PC-9 (cell line): Measurements from ENCODE around the gene TFPI2. TPM values are rescaled to one million over a fixed set of nuclear protein-coding genes. Genes with fewer than 3 reads are reported as not detected.

ENCODE experiments used
- BruUV-seq: library from RNA; stranded (reverse); fragments of 400-500 nt; replicated peaks from 2 replicates; lab custom pipeline; 2021; lab: Mats Ljungman, UMichigan
- CTCF ChIA-PET: fragments of 300-600 bp; sonication (Branson Sonifier 250); formaldehyde crosslinking; loops from one replicate; lab custom pipeline; 2022; ENCODE audit warnings: antibody characterized with exemption; lab: Charles Lee
- POLR2A ChIA-PET: fragments of 300-600 bp; sonication (Branson Sonifier 250); formaldehyde crosslinking; loops from one replicate; lab custom pipeline; 2022; ENCODE audit warnings: antibody characterized with exemption; ENCODE audit not compliant: unreplicated experiment; lab: Charles Lee
- DNase-seq, 2 experiments: peaks; one replicate each; pipeline versions ENCODE4 v3.0.0 to v3.0.0-alpha.2; 2015 to 2022; ENCODE audit warnings: mixed read lengths in 1 of 2
- H2AFZ ChIP-seq: fragments of 200-600 bp; sonication (generic); 2 replicates; pipeline ENCODE4 v1.8.1; 2017; ENCODE audit warnings: antibody characterized with exemption
- H3F3A ChIP-seq: fragments of 200-600 bp; sonication (generic); 2 replicates; pipeline ENCODE4 v1.8.1; 2017; ENCODE audit warnings: antibody characterized with exemption, mild to moderate bottlenecking, low read depth; ENCODE audit not compliant: insufficient read depth
- H3K27ac ChIP-seq: fragments of 200-600 bp; sonication (generic); 2 replicates; pipeline ENCODE4 v1.6.1; 2016; ENCODE audit warnings: mixed run types
- H3K27me3 ChIP-seq: fragments of 200-600 bp; sonication (generic); 2 replicates; pipeline ENCODE4 v1.6.1; 2016; ENCODE audit warnings: low read depth, mixed run types; ENCODE audit not compliant: insufficient read depth
- H3K36me3 ChIP-seq: fragments of 200-600 bp; sonication (generic); 2 replicates; pipeline ENCODE4 v1.6.1; 2016; ENCODE audit warnings: low read depth, mixed run types
- H3K4me1 ChIP-seq: fragments of 200-600 bp; sonication (generic); replicated peaks from 2 replicates; pipeline ENCODE4 v1.6.1; 2016; ENCODE audit warnings: mixed run types; ENCODE audit not compliant: insufficient read depth
- H3K4me2 ChIP-seq: fragments of 200-600 bp; sonication (generic); 2 replicates; pipeline ENCODE4 v1.6.1; 2017; ENCODE audit warnings: mixed run types
- H3K4me3 ChIP-seq: fragments of 200-600 bp; sonication (generic); 2 replicates; pipeline ENCODE4 v1.6.1; 2016; ENCODE audit warnings: mixed run types
- H3K79me2 ChIP-seq: fragments of 200-600 bp; sonication (generic); 2 replicates; pipeline ENCODE4 v1.6.1; 2017; ENCODE audit warnings: low read depth, mixed run types
- H3K9me2 ChIP-seq: fragments of 200-600 bp; sonication (generic); 2 replicates; pipeline ENCODE4 v1.8.1; 2017; ENCODE audit warnings: mild to moderate bottlenecking; ENCODE audit not compliant: insufficient read depth
- H3K9me3 ChIP-seq: fragments of 200-600 bp; sonication (generic); 2 replicates; pipeline ENCODE4 v1.8.1; 2016; ENCODE audit warnings: low read depth; ENCODE audit not compliant: insufficient read depth
- H4K20me1 ChIP-seq: fragments of 200-600 bp; sonication (generic); 2 replicates; pipeline ENCODE4 v1.8.1; 2017; ENCODE audit not compliant: insufficient read depth
- EZH2 ChIP-seq: fragments of 200-600 bp; sonication (generic); IDR thresholded peaks from 2 replicates; pipeline ENCODE4 v1.8.0; 2017; ENCODE audit warnings: antibody characterized with exemption, low read depth
- intact Hi-C: fragments of 100-400 bp; cut with micrococcal nuclease; formaldehyde crosslinking; loops from one replicate; pipeline ENCODE4 v1.10.0; 2022; ENCODE audit not compliant: unreplicated experiment
- total RNA-seq: library from RNA; stranded (reverse); gene quantifications from 2 replicates; pipeline ENCODE4 v1.2.3, GENCODE V29; 2021
- TF ChIP-seq, protein P1 (sequence below): fragments of 200-600 bp; sonication (generic); conservative IDR thresholded peaks from 2 replicates; pipeline ENCODE4 v1.6.1; 2017; ENCODE audit warnings: mixed run types, antibody characterized with exemption, mild to moderate bottlenecking, moderate library complexity

Gene TFPI2
- total RNA-seq, 1 experiment from 2014 or later = 67.3 TPM

DNA sequence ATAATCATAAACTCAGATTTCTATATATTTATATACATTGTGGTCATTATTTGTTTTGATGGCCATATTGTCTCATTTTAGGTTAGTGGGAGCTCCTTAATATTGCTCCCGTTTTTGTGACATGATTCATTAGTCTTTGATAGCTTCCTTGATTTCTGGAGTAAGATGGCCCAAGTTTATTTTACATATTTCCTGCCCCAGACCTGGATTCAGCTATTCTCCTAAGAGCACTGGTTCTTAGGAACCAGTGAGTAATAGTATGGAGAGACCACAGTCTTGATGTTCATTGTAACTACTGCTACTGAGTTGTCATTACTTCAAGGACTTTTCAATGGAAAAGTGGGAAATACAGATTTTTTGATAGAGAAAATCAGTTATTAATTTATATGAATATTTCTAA, 6.0 kb downstream of the TFPI2 start:
- intact Hi-C loops = loop anchor here (10.0 kb wide), 1 partner anchor 640 kb away; no protein-coding TSS in a partner anchor
- no peak overlapping the region for H3K4me3 ChIP-seq
- CTCF ChIA-PET = no interaction called here

DNA sequence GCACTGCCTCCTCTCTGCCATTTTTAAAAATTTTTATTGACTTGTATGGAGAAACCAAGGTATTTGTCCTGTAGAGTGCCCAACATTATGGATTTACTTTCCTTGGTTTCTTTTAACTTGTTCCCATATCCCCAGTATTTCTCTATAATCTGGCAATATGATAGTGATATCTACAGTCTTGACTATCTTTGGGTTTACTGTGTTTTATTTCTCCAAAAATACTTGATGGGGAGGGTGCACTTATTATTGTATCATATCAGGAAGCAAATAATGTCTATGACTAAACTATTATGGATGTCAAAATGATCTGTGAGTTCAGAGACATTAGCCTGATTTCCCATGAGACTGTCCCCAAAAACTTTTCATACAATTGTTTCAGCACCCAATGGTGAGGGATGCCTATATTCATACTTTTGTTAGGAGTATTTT, 6.6 kb downstream of the TFPI2 start:
- intact Hi-C loops = loop anchor here (10.0 kb wide), 1 partner anchor 639 kb away; no protein-coding TSS in a partner anchor
- CTCF ChIA-PET = no interaction called here

More for the DNA sequence above, 6.0 kb downstream of the TFPI2 start:
- H3K36me3 ChIP-seq = 0 out of 2 replicates have a peak, but pooled peaks cover 7% of the 10 kb centered on the region
- TF ChIP-seq, protein P1, sequence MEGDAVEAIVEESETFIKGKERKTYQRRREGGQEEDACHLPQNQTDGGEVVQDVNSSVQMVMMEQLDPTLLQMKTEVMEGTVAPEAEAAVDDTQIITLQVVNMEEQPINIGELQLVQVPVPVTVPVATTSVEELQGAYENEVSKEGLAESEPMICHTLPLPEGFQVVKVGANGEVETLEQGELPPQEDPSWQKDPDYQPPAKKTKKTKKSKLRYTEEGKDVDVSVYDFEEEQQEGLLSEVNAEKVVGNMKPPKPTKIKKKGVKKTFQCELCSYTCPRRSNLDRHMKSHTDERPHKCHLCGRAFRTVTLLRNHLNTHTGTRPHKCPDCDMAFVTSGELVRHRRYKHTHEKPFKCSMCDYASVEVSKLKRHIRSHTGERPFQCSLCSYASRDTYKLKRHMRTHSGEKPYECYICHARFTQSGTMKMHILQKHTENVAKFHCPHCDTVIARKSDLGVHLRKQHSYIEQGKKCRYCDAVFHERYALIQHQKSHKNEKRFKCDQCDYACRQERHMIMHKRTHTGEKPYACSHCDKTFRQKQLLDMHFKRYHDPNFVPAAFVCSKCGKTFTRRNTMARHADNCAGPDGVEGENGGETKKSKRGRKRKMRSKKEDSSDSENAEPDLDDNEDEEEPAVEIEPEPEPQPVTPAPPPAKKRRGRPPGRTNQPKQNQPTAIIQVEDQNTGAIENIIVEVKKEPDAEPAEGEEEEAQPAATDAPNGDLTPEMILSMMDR = no peak
- no peak for TF ChIP-seq EZH2
- H3K27me3 ChIP-seq = no peaks in the 10 kb centered on the region
- H3K4me1 ChIP-seq = peaks cover 8% of the 10 kb centered on the region
- H3F3A ChIP-seq = no peaks in the 10 kb centered on the region
- H3K79me2 ChIP-seq = no peaks in the 10 kb centered on the region
- no peaks in the 10 kb centered on the region for H4K20me1 ChIP-seq
- H2AFZ ChIP-seq = no peak overlapping the region
- no peak overlapping the region for H3K27ac ChIP-seq
- H3K9me2 ChIP-seq = no peaks in the 10 kb centered on the region
- no TSS peak for BruUV-seq
- H3K4me2 ChIP-seq = no peak overlapping the region
- peaks cover 5% of the 10 kb centered on the region for H3K9me3 ChIP-seq
- no peak for DNase-seq
- POLR2A ChIA-PET = no interaction called here

DNA sequence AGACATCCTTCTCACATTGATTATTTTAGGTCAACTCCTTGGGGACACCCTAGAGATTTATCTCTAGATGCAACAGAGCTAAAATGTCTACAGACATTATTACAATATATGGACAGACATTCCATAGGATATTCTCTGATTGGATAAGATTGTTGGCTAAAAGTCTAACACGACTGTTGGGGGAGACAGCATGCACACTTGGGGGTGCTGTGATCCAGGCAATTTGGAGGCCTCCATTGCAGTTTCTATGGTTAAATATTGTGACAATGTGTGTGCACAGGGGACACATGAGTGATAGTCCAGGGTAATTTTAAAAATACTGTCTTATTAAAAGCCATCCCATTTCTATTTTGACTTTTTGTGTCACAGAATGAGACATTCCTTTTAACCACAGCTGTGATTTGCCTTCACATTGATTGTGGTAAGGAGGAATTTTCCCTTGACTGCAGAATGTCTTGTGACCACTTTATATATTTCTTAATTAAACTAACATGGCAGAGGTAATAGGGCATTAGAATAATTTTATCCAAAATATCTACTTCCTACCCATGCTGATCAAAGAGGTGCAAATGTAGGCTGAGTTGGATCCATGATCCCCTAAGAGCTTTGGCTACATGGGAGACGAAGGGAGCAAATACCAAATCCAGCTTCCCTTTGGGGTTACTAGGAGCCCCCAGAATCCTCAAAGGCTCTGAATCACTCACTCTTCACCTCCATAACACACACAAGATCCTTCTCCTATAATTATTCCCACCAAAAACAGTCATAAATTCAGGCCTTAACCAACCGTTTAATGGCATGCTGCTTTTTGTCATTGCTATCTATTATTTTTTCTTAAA, 7.3 kb downstream of the TFPI2 start:
- no peak for TF ChIP-seq EZH2
- TF ChIP-seq, protein P1 = no peak
- no peaks in the 10 kb centered on the region for H3K27me3 ChIP-seq
- H4K20me1 ChIP-seq = no peaks in the 10 kb centered on the region
- ChIA-PET CTCF (no interaction called here), POLR2A (no interaction called here)
- H2AFZ ChIP-seq = no peak overlapping the region
- no peaks in the 10 kb centered on the region for H3F3A ChIP-seq
- H3K79me2 ChIP-seq = no peaks in the 10 kb centered on the region
- H3K9me2 ChIP-seq = no peaks in the 10 kb centered on the region
- H3K9me3 ChIP-seq = peaks cover 9% of the 10 kb centered on the region
- no TSS peak for BruUV-seq
- no peak overlapping the region for H3K4me3 ChIP-seq
- H3K27ac ChIP-seq = no peak overlapping the region
- no peak overlapping the region for H3K4me2 ChIP-seq
- no peak for DNase-seq
- 0 out of 2 replicates have a peak, but pooled peaks cover 7% of the 10 kb centered on the region for H3K36me3 ChIP-seq
- intact Hi-C loops = loop anchor here (10.0 kb wide), 1 partner anchor 638 kb away; no protein-coding TSS in a partner anchor
- no peaks in the 10 kb centered on the region for H3K4me1 ChIP-seq

More for the DNA sequence above, 6.6 kb downstream of the TFPI2 start:
- Histone ChIP-seq H4K20me1 (no peaks in the 10 kb centered on the region), H3K4me2 (no peak overlapping the region), H3K36me3 (0 out of 2 replicates have a peak, but pooled peaks cover 7% of the 10 kb centered on the region), H3K27me3 (no peaks in the 10 kb centered on the region), H3K9me3 (peaks cover 9% of the 10 kb centered on the region), H2AFZ (no peak overlapping the region), H3K27ac (no peak overlapping the region), H3K9me2 (no peaks in the 10 kb centered on the region), H3F3A (no peaks in the 10 kb centered on the region), H3K4me3 (no peak overlapping the region), H3K4me1 (peaks cover 2% of the 10 kb centered on the region), H3K79me2 (no peaks in the 10 kb centered on the region)
- TF ChIP-seq, protein P1 = no peak
- no TSS peak for BruUV-seq
- no peak for DNase-seq
- POLR2A ChIA-PET = no interaction called here
